Measurements from ENCODE around the gene POLH.

The POLH gene

DNA sequence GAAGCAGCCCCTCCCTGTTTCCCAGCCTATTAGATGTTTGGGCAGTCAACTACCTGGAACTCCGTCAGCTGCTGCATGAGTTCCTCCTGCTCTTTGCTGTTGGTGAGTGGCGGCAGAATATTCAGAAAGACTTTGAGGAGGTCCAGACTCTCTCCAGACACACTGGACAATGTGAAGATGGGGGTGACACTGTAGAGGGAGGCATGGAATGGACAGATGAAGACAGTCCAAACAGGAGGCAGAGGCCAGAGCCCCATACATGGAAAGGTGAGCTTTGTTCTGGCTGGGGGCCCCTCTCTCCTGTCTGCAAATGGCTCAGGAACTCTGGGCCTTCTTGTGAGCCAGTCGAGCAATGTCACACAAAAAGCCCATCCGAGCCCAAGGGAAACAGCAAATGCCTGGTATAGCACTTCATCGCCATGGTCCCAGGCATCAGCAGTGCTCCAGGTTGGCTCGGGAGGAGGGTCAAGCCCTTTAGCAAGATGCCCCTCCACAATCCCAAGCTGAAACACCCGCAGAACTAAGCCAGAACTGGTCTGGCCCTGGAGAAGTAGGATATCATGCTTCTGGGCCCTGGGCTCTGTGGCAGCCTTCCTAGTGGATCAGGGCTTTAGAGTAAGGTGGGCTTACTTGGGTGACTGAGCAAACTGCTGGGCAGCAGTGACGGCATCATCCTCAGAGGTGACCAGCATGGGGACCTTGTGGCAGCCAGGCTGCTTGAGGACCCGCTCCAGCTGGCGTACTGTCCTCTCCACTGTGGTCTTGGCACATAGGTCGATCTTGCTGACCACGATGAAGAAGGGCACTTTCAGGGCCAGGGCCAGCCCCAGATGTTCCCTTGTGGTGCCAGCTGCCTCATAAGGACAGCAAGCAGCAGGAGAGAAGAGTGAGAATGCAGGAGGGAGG, 48.1 kb downstream of the POLH start:
- Histone ChIP-seq H3K4me3 (ENCODE audit: low read depth in 1 of 2, low read length in 1 of 2) (no peak overlapping the region), H3K27ac (no peak overlapping the region), H3K27me3 (no peaks in the 10 kb centered on the region), H3K4me1 (ENCODE audit: control insufficient read depth in 1 of 2, insufficient read depth in 1 of 2, low read depth in 1 of 2, low read length in 1 of 2) (peaks cover 28 to 32% of the 10 kb centered on the region in 2 experiments), H3K9me3 (no peaks in the 10 kb centered on the region), H3K36me3 (peaks cover 66% of the 10 kb centered on the region)
- TF ChIP-seq, protein P1, sequence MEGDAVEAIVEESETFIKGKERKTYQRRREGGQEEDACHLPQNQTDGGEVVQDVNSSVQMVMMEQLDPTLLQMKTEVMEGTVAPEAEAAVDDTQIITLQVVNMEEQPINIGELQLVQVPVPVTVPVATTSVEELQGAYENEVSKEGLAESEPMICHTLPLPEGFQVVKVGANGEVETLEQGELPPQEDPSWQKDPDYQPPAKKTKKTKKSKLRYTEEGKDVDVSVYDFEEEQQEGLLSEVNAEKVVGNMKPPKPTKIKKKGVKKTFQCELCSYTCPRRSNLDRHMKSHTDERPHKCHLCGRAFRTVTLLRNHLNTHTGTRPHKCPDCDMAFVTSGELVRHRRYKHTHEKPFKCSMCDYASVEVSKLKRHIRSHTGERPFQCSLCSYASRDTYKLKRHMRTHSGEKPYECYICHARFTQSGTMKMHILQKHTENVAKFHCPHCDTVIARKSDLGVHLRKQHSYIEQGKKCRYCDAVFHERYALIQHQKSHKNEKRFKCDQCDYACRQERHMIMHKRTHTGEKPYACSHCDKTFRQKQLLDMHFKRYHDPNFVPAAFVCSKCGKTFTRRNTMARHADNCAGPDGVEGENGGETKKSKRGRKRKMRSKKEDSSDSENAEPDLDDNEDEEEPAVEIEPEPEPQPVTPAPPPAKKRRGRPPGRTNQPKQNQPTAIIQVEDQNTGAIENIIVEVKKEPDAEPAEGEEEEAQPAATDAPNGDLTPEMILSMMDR (IDR thresholded peaks at IDR 0.05) = no peak

DNA sequence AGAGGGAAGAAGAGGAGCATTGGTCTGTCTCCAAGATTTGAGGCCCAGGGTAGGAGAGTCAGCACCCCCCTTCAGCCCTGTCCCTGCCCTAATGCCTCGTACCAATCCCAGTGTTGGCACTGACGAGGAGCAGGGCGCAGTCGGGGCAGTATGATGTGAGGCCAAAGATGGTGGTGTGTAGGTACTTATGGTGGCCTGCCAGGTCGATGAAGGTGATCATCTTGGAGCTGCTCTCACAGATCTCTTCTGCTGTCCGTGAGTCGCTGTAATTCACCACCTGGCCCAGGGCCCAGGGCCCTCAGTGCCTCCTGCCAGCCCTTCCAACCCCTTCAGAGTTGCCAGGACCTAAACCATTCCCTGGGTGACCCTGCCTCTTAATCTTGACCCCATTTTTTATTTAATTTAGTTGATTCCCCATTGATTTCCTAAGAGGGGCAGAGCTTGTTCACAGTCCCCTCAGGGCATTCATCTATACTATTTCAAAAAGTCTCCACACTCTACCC, 48.9 kb downstream of the POLH start:
- TF ChIP-seq, protein P1 (IDR thresholded peaks at IDR 0.05) = no peak
- Histone ChIP-seq H3K9me3 (no peaks in the 10 kb centered on the region), H3K4me1 (ENCODE audit: control insufficient read depth in 1 of 2, insufficient read depth in 1 of 2, low read depth in 1 of 2, low read length in 1 of 2) (peaks cover 32 to 36% of the 10 kb centered on the region in 2 experiments), H3K36me3 (peaks cover 64% of the 10 kb centered on the region), H3K4me3 (ENCODE audit: low read depth in 1 of 2, low read length in 1 of 2) (no peak overlapping the region), H3K27ac (no peak overlapping the region), H3K27me3 (no peaks in the 10 kb centered on the region)

DNA sequence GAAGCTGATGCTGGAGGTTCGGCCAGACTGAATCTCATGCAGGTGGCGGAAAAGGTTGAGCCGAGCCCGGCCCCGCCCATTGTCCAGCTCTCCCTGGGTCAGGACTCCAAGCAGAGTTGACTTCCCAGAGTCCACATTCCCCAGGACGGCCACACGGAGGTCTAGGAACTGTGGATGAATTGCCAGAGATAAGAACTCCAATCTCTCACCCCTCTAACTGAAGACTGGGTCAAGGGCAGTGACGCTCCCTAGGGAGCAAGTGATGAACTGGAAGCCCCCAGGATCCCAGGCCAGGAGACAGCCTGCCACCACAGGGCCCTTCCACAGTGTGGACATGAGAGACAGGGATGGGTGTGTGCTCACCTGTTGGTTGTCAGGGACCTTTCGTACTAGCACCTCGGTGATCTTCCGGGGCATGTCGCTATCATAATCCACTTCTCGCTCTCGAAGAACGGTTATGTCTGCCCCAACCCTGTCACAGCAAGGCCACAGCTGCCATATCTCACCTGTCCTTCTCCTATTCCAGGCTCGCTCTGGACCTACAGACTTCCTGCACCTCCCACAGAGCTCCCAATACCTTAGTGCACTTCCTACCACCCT, 49.5 kb downstream of the POLH start:
- no peaks in the 10 kb centered on the region for H3K9me3 ChIP-seq
- H3K27ac ChIP-seq = no peak overlapping the region
- peaks cover 58% of the 10 kb centered on the region for H3K36me3 ChIP-seq
- H3K27me3 ChIP-seq = no peaks in the 10 kb centered on the region
- TF ChIP-seq, protein P1 (IDR thresholded peaks at IDR 0.05) = no peak
- H3K4me1 ChIP-seq (ENCODE audit: control insufficient read depth in 1 of 2, insufficient read depth in 1 of 2, low read depth in 1 of 2, low read length in 1 of 2) = peaks cover 39 to 42% of the 10 kb centered on the region in 2 experiments
- no peak overlapping the region for H3K4me3 ChIP-seq (ENCODE audit: low read depth in 1 of 2, low read length in 1 of 2)

DNA sequence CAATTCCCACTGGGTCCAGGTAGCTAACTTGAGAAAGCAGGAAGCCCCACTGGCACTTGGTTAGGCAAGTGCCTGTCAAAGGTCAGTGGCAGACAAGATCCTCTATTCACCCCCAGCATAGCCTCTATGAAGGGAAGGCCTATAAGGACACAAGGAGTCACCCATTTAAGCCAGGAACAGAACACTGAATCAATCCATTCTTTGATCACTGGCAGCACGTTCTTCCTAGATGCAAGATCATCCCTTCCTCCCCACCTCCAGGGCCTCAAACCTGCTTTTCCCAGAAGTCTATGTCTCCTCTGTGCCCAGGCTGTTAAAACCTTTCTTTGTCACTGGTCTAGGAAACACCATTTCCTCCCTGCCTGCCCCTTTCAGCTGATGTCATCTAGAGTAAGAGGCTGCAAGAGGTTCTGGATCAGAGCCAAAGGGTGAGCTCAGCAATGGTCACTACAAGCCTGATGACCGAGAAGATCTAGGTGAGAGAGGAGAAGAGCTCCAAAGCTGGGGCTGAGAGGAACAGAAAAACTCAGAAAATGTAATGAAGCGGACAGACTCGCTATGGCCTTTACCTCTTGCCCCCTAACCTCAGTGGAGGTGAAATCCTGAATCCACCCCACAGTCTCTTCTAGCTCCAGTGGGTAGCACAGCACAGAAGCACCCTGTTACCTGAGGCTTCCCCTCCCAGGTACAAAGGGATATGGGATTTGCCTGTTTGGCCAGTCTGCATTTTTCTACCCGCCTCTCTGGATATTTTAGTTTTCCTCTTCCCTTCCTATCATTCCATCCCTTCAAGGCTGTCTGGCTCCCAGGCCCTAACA, 51.2 kb downstream of the POLH start:
- peaks cover 40% of the 10 kb centered on the region for H3K36me3 ChIP-seq
- no peaks in the 10 kb centered on the region for H3K27me3 ChIP-seq
- TF ChIP-seq, protein P1 (IDR thresholded peaks at IDR 0.05) = no peak
- peaks cover 42 to 43% of the 10 kb centered on the region in 2 experiments for H3K4me1 ChIP-seq (ENCODE audit: control insufficient read depth in 1 of 2, insufficient read depth in 1 of 2, low read depth in 1 of 2, low read length in 1 of 2)
- peak overlapping the region in 1 of 2 experiments; percentile 0 for H3K4me3 ChIP-seq (ENCODE audit: low read depth in 1 of 2, low read length in 1 of 2)
- peak overlapping the region; percentile 88 for H3K27ac ChIP-seq
- H3K9me3 ChIP-seq = no peaks in the 10 kb centered on the region

DNA sequence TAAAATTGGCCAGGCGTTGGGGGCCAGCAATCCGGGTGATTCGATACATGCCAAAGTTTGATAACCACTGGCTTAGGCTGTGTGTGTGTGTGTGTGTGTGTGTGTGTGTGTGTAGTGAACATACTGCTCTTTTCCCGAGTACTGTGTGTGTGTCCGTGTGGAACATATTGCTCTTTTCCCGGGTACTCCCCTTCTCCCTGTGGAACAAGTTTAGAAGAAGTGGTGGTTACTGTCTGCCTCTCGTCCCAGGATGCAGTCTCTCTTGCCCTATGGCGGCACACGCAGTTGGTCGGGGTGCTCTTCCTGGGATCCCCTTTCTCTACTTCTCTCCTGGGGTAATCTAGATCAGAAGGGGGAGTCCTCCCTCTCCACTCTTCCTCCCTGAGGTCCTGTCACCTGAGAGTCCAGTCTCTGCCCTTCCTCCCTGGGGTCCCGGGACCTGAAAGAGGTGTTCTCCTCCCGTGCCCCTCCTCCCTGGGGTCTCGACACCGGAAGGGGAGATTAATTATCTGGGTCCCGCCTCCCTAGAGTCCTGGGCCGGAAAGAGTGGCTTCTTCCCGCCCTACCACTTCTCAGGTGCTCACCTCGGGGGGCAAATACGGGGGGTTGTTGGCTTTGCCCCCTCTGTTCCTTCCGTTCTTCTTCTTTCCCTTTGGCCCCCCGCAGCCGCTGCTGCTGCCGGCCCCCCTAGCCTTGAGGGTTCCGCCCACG, 52.6 kb downstream of the POLH start:
- TF ChIP-seq, protein P1 (IDR thresholded peaks at IDR 0.05) = no peak
- H3K27ac ChIP-seq = peak overlapping the region; percentile 88
- no peaks in the 10 kb centered on the region for H3K9me3 ChIP-seq
- no peaks in the 10 kb centered on the region for H3K27me3 ChIP-seq
- peaks cover 42 to 43% of the 10 kb centered on the region in 2 experiments for H3K4me1 ChIP-seq (ENCODE audit: control insufficient read depth in 1 of 2, insufficient read depth in 1 of 2, low read depth in 1 of 2, low read length in 1 of 2)
- H3K36me3 ChIP-seq = peaks cover 27% of the 10 kb centered on the region
- H3K4me3 ChIP-seq (ENCODE audit: low read depth in 1 of 2, low read length in 1 of 2) = peak overlapping the region; percentile 93 to 95

Measured in neutrophil (primary cell).